HG03045 (cell line): ENCODE data around the gene VDAC1.

Experiments
- ATAC-seq: cut with Tn5 transposase; IDR thresholded peaks from one replicate; pipeline ENCODE4 v1.9.1; 2021; ENCODE audit warnings: mild to moderate bottlenecking, moderate library complexity; ENCODE audit not compliant: unreplicated experiment

The VDAC1 gene

GRCh38 chr5:133930061-133930812 is 74.5 kb downstream of the VDAC1 start:
- ATAC-seq: peak; percentile 62

DNA sequence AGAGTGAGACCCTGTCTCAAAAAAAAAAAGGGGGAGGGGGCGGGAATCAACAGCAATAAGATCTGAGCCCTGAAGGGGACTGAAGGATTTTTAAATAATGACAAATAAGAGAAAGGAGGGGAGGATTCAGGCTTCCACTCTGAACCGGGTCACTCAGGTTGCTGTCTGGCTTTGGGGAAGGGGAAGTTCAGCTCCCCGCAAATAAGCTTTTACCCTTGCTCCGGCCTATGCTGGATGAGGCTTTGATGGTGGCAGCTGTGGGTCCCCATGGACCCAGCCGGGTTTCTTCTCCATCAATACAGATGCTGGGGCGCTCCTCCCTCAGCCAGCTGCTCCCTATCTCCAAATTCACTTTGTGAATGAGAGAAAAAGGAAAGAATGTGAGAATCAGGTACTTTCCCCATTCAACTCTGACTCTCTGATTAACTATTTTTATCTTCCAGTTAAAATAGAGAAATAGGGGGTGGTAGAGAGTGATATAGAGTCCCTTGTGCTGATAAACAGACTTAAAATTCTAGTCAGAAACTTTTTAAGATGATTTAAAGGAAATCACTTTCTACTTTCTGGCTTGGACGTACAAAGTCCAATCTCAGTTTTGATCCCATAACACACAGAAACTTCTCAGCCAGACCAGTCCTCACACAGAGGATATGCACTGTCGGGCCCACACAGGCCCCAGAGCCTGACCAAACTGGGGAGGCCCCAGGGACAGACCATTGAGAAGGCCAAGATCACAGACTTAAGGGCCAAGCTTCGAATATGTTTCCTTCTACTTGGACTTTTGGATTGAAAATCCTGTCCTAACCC is 76.0 kb downstream of the VDAC1 start:
- peak; percentile 33 for ATAC-seq

GRCh38 chr5:133927300-133928180 is 77.2 kb downstream of the VDAC1 start:
- no peak for ATAC-seq

DNA sequence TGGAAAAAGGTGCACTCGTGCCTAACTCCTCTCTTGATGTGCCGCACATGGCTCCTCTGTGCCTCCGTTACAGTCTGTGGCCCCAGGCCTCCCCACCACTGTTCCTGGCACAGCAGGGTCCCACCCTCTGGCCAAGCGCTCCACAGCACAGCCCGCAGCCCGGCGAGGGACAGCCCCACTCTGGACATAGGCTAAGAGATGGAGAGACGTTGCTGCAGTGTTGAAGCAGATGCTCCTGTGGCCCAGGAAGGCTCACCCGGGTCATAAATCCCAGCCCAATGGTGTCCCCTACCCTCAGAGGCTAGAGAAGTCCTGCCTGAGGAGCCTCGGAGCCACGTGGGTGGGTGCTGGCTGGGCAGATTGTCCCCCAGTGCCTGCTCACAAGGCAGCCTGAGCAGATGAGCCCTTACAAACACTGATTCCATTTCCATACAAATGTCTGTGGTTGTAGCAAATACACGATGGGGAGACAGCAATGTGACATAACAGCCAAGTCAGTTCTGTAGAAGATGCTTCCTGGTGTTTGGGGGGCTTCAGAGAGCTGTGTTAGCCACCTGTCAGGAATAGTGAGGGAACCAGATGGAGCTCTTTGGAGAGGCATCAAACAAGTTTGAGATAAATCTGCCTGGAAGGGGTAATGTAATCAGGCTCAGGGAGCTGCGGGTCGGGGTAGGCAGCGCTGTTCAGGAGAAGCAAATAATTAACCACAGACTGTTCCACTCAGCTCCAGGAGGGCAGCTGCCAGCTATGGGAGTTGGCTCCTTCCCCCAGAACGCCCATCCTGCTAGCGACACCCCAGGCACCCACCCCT is 78.1 kb downstream of the VDAC1 start:
- ATAC-seq: no peak

DNA sequence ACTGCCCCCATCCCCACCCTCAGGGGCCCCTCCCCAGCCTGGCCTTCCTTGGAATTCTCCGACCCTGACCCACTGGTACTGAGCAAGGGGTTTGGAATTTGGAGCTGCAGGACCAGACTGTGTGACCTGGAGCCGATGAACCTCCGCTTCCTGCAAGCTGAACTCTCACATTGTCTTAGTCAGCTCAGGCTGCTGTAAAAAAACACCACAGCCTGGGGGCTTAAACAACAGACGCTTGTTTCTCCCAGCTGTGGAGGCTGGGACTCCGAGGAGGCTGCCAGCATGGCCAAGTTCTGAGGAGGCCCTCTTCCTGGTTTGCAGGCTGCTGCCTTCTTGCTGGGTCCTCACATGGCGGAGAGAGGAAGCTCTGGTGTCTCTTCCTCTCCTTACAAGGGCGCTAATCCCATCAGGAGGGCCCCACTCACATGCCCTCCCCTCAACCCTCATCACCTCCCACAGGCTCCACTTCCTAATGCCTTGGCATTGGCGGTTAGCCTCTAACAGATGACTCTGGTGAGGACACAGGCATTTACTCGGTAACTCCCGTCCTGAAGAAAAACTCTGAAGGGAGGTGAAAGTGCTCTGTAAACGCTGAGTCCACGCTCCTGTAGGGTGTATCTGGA is 78.8 kb downstream of the VDAC1 start:
- no peak for ATAC-seq

DNA sequence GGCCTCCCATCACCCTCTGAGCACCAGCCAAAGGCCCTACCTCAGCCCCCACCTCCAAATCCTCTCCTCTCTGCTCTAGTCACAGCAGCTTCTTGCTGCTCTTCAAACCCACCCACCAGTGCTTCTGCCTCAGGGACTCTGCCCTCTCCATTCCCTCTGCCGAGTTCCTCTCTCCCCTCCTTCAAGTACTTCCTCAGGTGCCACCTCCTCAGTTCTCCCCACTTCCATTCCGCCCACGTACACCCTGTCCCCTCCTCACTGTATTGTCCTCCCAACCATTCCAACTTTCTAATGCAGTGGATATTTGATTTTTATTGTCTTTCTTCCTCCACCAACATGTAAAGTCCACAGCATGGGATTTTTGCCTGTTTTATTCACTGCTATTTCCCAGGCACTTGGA is 79.5 kb downstream of the VDAC1 start:
- ATAC-seq: no peak

DNA sequence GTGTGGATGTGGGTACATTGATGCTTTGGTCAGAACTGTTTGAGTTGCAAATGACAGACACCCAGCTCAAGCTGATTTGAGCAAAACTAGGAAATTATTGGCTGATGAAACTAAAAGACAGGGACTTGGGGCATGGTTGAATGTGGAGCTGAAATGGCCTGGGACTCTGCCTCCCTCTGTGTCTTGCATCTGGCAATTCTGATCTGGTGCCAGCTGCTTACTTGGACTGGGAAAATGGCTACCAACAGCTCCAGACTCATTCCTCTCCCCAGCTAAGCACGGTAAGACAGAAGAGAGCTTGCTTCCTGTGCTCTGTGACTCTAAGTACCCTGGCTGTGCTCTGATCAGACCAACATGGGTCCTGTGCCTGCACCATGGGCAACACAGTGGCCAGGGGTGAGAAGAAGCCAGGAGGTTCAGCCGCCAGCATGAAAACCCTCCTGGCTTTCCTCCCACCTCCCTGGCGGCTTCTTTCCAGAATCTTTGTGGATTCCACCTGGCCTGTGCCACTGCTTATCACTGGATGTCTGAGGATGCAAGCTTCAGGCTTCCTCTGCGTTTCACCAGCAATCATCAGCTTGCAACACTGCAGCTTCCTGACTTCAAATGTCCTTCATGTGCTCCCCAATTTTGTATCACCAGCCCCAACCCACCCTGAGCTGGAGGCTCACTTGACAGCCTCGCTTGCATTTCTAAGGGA is 80.4 kb downstream of the VDAC1 start:
- ATAC-seq: no peak

GRCh38 chr5:133921979-133922378 is 82.8 kb downstream of the VDAC1 start:
- no peak for ATAC-seq
